Stimulated activated CD4-positive, alpha-beta T cell treated with anti-CD3 and anti-CD28 coated beads, Interleukin-1b, Interleukin-23, amount 100 ng/mL, for 4 hours (primary cell): ENCODE measurements around the gene KLHL36.

ENCODE experiments used
- DNase-seq, 2 donors: peaks; one replicate each; pipeline ENCODE4 v3.0.0-alpha.2; 2020; ENCODE audit warnings: low read depth in 2 of 2

The KLHL36 gene

GRCh38 chr16:84643674-84644073 is 4.6 kb upstream of the KLHL36 start:
- DNase-seq, result no peak

GRCh38 chr16:84648595-84649510 is 542 bp downstream of the KLHL36 start:
- DNase-seq, result peak; percentile 21 to 46

GRCh38 chr16:84649511-84649861 is 1.2 kb downstream of the KLHL36 start:
- no peak for DNase-seq

DNA sequence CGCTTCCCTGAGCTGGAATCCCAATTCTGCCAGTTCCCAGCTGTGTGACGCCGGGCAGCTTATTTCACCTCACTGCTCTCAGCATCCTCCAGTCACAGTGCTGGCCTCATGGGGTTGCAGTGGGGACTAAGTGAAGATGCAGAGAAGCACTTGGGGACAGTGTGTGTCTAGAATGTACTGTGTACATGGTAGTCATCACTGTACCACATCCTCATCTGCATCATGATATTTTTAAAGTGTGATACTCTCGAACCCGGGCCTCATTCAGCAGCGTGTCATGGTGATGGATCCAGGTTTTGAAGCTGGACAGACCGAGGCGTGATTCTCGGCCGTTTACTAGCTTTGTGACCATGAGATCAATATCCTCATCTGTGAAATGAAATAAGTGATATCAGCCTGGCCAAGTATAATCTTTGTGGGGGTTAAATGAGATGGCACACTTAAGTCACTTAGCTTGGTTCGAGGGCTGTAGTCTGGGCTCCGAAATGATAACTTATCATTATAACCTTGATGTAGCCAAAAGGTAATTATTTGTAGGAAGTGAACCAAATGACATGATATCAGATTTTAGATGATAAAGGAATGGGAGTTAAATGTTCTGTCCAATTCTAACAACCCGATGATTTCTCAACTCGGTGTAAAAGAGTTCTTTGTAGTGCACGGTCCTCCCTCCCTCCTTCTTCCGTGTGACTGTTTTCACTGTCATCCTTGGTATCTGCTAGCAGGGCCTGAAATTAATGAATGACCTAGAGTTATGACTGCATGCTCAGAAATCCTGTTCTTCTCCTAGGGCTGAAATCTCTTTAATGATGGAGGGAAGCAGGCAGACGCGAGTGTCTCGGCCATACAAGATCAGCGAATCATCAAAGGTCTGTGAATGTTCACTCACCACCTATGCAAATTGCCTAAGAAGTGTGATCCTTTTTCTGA is 2.0 kb downstream of the KLHL36 start:
- no peak for DNase-seq

- no peak for DNase-seq
Observed at GRCh38 chr16:84652566-84652965, 4.3 kb downstream of the KLHL36 start.

DNA sequence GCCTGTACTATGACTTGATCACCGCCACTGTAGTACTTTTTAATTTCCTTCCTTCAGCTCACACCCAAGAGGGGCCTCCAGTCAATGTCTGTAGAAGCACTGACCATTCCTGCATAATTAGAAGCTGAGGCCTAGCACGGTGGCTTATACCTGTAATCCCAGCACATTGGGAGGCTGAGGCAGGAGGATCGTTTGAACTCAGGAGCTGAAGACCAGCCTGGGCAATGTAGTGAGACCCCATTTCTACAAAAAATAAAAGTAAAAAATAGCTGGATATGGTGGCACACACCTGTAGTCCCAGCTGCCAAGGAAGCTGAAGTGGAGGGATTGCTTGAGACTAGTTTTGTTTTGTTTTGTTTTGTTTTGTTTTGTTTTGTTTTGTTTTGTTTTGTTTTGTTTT is 5.9 kb downstream of the KLHL36 start:
- DNase-seq, result no peak

DNA sequence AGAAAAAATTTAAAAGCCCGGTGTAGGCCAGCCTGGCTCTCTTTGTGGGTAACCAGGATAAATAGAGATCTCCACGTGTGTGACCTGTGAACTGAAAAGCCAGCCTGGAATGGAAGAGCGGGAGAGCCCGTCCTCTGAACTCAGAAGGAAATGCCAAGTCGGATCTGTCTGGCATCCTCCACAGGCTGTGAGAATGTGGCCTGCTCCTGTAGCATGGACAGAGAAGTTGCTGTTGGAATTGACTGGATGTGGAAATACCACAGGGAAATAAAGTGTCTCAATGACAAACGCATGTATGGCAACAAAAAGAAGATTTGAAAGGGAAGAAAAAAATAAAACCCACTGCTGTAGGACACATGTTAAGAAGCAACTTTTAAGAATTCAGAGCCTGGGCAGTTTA is 6.7 kb downstream of the KLHL36 start:
- no peak for DNase-seq

GRCh38 chr16:84656649-84657048 is 8.3 kb downstream of the KLHL36 start:
- DNase-seq, result no peak

- DNase-seq, result no peak
Observed at GRCh38 chr16:84657229-84657837, 9.0 kb downstream of the KLHL36 start.

DNA sequence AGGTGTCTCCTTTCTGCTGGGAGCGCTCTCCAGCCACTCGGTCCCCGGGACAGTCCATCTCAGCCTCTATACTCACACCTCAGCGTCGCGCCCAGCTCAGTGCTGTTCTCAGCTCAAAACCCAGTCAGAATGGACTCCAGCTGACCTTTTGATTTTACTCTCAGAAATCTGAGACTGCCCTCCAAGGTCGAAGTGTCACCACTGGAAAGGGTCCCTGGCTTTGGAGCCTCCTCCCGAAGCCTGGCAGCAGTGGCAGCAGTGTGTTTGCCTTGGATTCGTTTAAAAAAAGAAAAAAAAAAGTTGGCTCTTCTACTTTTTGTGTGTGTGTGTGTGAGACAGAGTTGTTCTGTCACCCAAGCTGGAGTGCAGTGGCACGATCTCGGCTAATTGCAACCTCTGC is 10.4 kb downstream of the KLHL36 start:
- no peak for DNase-seq

GRCh38 chr16:84659656-84660300 is 11.5 kb downstream of the KLHL36 start:
- DNase-seq, result no peak

DNA sequence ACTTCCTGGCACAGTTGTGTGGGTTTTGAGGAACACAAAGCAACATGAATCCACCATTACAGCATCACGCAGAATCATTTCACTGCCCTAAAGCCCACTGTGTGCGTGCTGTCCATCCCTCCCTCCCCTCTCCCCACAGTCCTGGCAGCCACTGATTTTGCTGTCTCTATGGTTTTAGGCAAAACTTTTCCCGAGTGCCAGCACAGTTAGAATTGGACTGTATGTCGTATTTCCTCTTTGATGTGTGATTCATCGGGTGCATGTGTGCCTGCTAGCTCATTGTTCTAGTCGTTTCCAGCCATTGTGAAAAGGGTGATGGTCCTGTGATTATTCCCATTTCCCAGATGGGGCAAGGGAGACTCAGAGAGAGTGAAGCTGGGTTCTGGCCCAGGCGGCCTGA is 12.7 kb downstream of the KLHL36 start:
- no peak for DNase-seq

GRCh38 chr16:84661418-84662060 is 13.2 kb downstream of the KLHL36 start:
- DNase-seq, result no peak

DNA sequence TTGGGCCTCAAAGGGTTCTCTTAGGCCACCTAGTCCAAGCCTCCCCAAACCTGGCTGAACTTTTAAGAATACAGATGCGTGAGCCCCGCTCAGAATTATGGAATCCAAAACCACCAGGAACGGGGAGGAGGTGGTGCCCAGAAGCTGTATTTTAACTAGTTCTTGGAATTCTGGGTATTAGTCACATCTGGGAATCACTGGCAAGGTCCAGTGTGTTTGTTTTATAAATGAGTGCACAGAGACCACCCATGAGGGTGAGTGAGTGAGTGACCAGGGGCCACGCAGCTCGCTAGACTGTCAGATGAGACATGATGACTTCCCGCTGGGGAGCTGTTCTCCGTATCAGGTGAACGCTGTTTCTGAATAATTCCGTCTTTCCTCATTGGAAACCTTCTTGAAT is 14.2 kb downstream of the KLHL36 start:
- no peak for DNase-seq

- DNase-seq, result no peak
Observed at GRCh38 chr16:84663433-84664101, 15.3 kb downstream of the KLHL36 start.

GRCh38 chr16:84665359-84665758 is 17.0 kb downstream of the KLHL36 start:
- no peak for DNase-seq

DNA sequence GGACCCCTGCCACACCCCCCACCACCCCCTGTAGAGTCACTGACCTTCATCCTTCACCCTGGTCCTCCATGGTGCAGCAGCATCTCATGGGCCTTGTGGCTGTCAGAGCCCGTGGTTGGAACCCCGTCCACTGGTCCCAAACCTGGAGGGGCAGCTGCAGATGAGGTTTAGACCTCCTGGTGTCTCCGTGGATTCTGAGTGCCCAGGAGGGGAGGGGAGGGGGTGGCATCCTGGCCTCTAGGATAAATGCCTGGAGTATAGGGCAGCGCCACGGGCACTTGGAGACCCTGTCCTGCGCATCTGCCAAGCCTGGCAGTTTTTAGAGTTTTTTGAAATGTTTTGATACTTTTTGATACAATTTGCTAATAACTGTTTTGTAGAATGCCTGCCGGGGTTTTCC is 17.5 kb downstream of the KLHL36 start:
- DNase-seq, result no peak

DNA sequence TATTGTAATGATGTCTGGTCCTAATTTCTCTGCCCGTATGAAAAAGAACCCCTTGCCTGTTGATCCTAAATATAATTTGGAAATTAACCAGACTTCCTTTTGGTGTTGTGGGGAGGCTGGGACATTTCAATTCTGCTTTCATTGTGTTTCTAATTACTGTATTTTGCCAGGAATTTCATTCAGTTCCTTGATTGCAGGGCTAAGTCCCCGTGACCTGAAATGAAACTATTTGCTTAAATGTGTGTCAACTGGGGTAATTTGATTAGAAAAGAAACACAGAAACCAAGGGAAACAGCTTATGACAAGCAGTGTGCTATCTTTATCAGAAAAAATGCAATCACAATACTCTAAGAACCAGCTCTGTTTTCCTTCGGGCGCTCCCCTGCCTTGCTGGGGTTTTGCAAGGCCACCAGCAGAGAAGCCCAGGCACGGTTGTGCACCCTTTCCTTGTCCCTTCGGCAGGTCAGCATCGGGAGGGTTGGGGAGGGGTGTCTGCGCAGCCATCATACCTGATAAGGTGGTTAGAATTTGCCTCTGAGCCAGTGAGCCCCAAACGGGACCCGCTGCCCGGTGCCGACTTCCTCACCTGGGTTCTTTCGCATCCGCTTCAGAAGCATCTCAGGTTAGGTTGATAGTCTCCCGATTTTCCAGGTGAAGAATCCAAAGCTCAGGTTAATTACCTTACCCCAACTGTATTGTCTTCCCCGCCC is 19.4 kb downstream of the KLHL36 start:
- no peak for DNase-seq

- no peak for DNase-seq
Observed at GRCh38 chr16:84670063-84670462, 21.8 kb downstream of the KLHL36 start.
